GM12873 (cell line): Measurements from ENCODE around the gene GARNL3.

Experiments used
- CTCF ChIP-seq: IDR thresholded peaks from 2 replicates; pipeline ENCODE4 v1.5.1; 2012; ENCODE audit warnings: low read depth, mild to moderate bottlenecking, moderate library complexity, low read length, control low read depth; ENCODE audit not compliant: insufficient read depth; ENCODE audit errors: missing control alignments

GARNL3 gene

GRCh38 chr9:127313042-127313560 lies 48.5 kb downstream of the GARNL3 start:
- TF ChIP-seq CTCF: no peak

- TF ChIP-seq CTCF: no peak
These were observed 50.3 kb downstream of the GARNL3 start for GRCh38 chr9:127314911-127315310.

- no peak for TF ChIP-seq CTCF
These were observed 52.2 kb downstream of the GARNL3 start for GRCh38 chr9:127316586-127317323.

- TF ChIP-seq CTCF: no peak
These were observed 54.1 kb downstream of the GARNL3 start for GRCh38 chr9:127318651-127319167.

GRCh38 chr9:127319366-127320114 lies 55.0 kb downstream of the GARNL3 start:
- no peak for TF ChIP-seq CTCF

- TF ChIP-seq CTCF: no peak
These were observed 55.5 kb downstream of the GARNL3 start for GRCh38 chr9:127320115-127320378.

GRCh38 chr9:127323393-127323792 lies 58.8 kb downstream of the GARNL3 start:
- no peak for TF ChIP-seq CTCF
